Parathyroid adenoma (tissue), 2 donors: Measurements from ENCODE around the gene EME2.

Source experiments
- H2AFZ ChIP-seq: fragments of 300-600 bp; sonication (generic); one replicate; pipeline ENCODE4 v1.7.0; 2017; ENCODE audit warnings: antibody characterized with exemption, mild to moderate bottlenecking
- H3K27ac ChIP-seq: fragments of 300-600 bp; sonication (generic); one replicate; pipeline ENCODE4 v1.7.0; 2017
- H3K27me3 ChIP-seq: fragments of 300-600 bp; sonication (generic); one replicate; pipeline ENCODE4 v1.7.0; 2017; ENCODE audit warnings: low read length; ENCODE audit not compliant: control insufficient read depth, insufficient read depth
- H3K36me3 ChIP-seq: fragments of 300-600 bp; sonication (generic); one replicate; pipeline ENCODE4 v1.7.0; 2017; ENCODE audit warnings: low read length; ENCODE audit not compliant: control insufficient read depth, insufficient read depth
- H3K4me1 ChIP-seq: fragments of 300-600 bp; sonication (generic); one replicate; pipeline ENCODE4 v1.7.0; 2017; ENCODE audit warnings: control low read depth
- H3K4me2 ChIP-seq: fragments of 300-600 bp; sonication (generic); one replicate; pipeline ENCODE4 v1.7.0; 2017; ENCODE audit warnings: low read length
- H3K4me3 ChIP-seq: fragments of 300-600 bp; sonication (generic); one replicate; pipeline ENCODE4 v1.7.0; 2017; ENCODE audit warnings: low read depth, low read length
- H3K79me2 ChIP-seq: fragments of 300-600 bp; sonication (generic); one replicate; pipeline ENCODE4 v1.7.0; 2017; ENCODE audit warnings: control low read depth
- H3K9ac ChIP-seq: fragments of 300-600 bp; sonication (generic); one replicate; pipeline ENCODE4 v1.7.0; 2017; ENCODE audit warnings: mild to moderate bottlenecking
- H3K9me3 ChIP-seq: fragments of 300-600 bp; sonication (generic); one replicate; pipeline ENCODE4 v1.7.0; 2017; ENCODE audit warnings: low read length; ENCODE audit not compliant: control insufficient read depth
- CTCF ChIP-seq: fragments of 300-600 bp; sonication (generic); IDR thresholded peaks from one replicate; pipeline ENCODE4 v1.7.0; 2017; ENCODE audit warnings: antibody characterized with exemption, mild to moderate bottlenecking
- donor health status: primary hyperparathyroidism.

EME2 gene

GRCh38 chr16:1823821-1824220 is 51.2 kb downstream of the EME2 start:
- Histone ChIP-seq H3K27ac (no peak overlapping the region), H3K36me3 (no peaks in the 10 kb centered on the region), H3K4me3 (no peak overlapping the region), H3K79me2 (peaks cover 52% of the 10 kb centered on the region), H3K4me2 (no peak overlapping the region), H3K27me3 (no peaks in the 10 kb centered on the region), H2AFZ (no peak overlapping the region), H3K9ac (no peak overlapping the region), H3K9me3 (no peaks in the 10 kb centered on the region), H3K4me1 (peaks cover 8% of the 10 kb centered on the region)
- TF ChIP-seq CTCF = no peak

GRCh38 chr16:1825381-1825863 is 52.8 kb downstream of the EME2 start:
- TF ChIP-seq CTCF = no peak
- no peak overlapping the region for H2AFZ ChIP-seq
- H3K79me2 ChIP-seq = peaks cover 52% of the 10 kb centered on the region
- H3K27ac ChIP-seq = no peak overlapping the region
- no peak overlapping the region for H3K9ac ChIP-seq
- H3K9me3 ChIP-seq = no peaks in the 10 kb centered on the region
- H3K4me2 ChIP-seq = peak overlapping the region; percentile 83
- H3K27me3 ChIP-seq = no peaks in the 10 kb centered on the region
- H3K4me3 ChIP-seq = peak overlapping the region; percentile 45
- H3K4me1 ChIP-seq = peaks cover 14% of the 10 kb centered on the region
- H3K36me3 ChIP-seq = no peaks in the 10 kb centered on the region
